DND-41 (cell line): ENCODE results near the gene ECT2L.

ENCODE experiments used
- ATAC-seq: fragments of 200-7000 bp; cut with Tn5 transposase; 3 replicates; pipeline ENCODE4 v1.9.1; 2021; ENCODE audit warnings: low read depth; ENCODE audit not compliant: insufficient read depth
- DNase-seq: peaks from one replicate; pipeline ENCODE4 v3.0.0-alpha.2; 2020
- H2AFZ ChIP-seq: 2 replicates; pipeline ENCODE4 v1.6.0; 2012; ENCODE audit warnings: low read depth, low read length
- H3K27ac ChIP-seq: 2 replicates; pipeline ENCODE4 v1.5.1; 2012; ENCODE audit warnings: low read length, inconsistent platforms
- H3K27me3 ChIP-seq: fragments of 200-600 bp; sonication (generic); 2 replicates; pipeline ENCODE4 v1.6.0; 2012; ENCODE audit warnings: low read length, mild to moderate bottlenecking, inconsistent platforms; ENCODE audit not compliant: insufficient read depth, poor library complexity
- H3K36me3 ChIP-seq: 2 replicates; pipeline ENCODE4 v1.5.1; 2012; ENCODE audit warnings: low read length, inconsistent platforms; ENCODE audit not compliant: insufficient read depth
- H3K4me1 ChIP-seq: 2 replicates; pipeline ENCODE4 v1.5.1; 2012; ENCODE audit warnings: mild to moderate bottlenecking, low read length; ENCODE audit not compliant: insufficient read depth
- H3K4me2 ChIP-seq: 2 replicates; pipeline ENCODE4 v1.6.0; 2012; ENCODE audit warnings: mild to moderate bottlenecking, moderate library complexity, low read length, inconsistent platforms; ENCODE audit not compliant: insufficient read depth
- H3K4me3 ChIP-seq, 2 experiments: fragments of 200-600 bp in 1 of 2; shearing (Covaris generic) in 1 of 2; 2 replicates each; pipeline ENCODE4 v1.5.1; 2012 to 2016; ENCODE audit warnings: inconsistent platforms in 2 of 2, low read length in 2 of 2, mild to moderate bottlenecking in 2 of 2, low read depth in 1 of 2, moderate library complexity in 1 of 2
- H3K79me2 ChIP-seq: 2 replicates; pipeline ENCODE4 v1.6.0; 2012; ENCODE audit warnings: low read length, inconsistent platforms; ENCODE audit not compliant: insufficient read depth
- H3K9ac ChIP-seq: 2 replicates; pipeline ENCODE4 v1.6.0; 2012; ENCODE audit warnings: low read depth, mild to moderate bottlenecking, inconsistent platforms, low read length, moderate library complexity
- H3K9me3 ChIP-seq: 2 replicates; pipeline ENCODE4 v1.5.1; 2012; ENCODE audit warnings: low read length, moderate library complexity, mild to moderate bottlenecking, inconsistent platforms; ENCODE audit not compliant: insufficient read depth, severe bottlenecking
- H4K20me1 ChIP-seq: 2 replicates; pipeline ENCODE4 v1.6.0; 2012; ENCODE audit warnings: low read length; ENCODE audit not compliant: insufficient read depth
- EZH2 ChIP-seq: IDR thresholded peaks from 3 replicates; pipeline ENCODE4 v1.6.1; 2012; ENCODE audit warnings: borderline replicate concordance, low read depth, mild to moderate bottlenecking, moderate library complexity, low read length, inconsistent platforms; ENCODE audit not compliant: severe bottlenecking
- TF ChIP-seq, protein P1 (sequence below): IDR thresholded peaks from 2 replicates; pipeline ENCODE4 v1.5.1; 2012; ENCODE audit warnings: borderline replicate concordance, low read length, moderate library complexity, mild to moderate bottlenecking; ENCODE audit not compliant: poor library complexity, severe bottlenecking; ENCODE audit errors: extremely low read depth

Gene ECT2L

DNA sequence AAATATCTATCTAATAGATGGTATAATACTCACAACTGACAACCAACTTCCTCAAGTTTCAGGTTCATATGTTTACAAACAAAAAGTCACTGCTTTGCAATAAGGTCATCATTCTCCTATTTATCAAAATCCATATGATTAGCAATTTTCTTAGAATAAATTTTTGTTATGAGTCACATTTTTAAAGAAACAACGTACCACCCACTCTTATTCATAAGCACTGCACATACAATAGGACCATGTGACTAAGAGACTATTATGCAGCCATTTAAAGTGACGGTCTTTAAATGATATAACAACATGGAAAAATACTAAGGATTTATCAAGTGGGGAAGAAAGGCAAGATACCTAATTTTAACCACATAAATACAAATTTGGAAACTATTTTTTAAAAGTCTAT, 152.1 kb downstream of the ECT2L start:
- DNase-seq (no peak), ATAC-seq (no peak)
- H3K79me2 ChIP-seq: peaks cover 69% of the 10 kb centered on the region
- H3K9me3 ChIP-seq: no peaks in the 10 kb centered on the region
- peaks cover 42% of the 10 kb centered on the region for H3K36me3 ChIP-seq
- H3K4me3 ChIP-seq: no peak overlapping the region
- no peak overlapping the region for H3K4me2 ChIP-seq
- peaks cover 32% of the 10 kb centered on the region; the same call in 1 of the 2 replicates for H4K20me1 ChIP-seq
- H3K4me1 ChIP-seq: no peaks in the 10 kb centered on the region
- H3K27me3 ChIP-seq: no peaks in the 10 kb centered on the region
- TF ChIP-seq, protein P1, sequence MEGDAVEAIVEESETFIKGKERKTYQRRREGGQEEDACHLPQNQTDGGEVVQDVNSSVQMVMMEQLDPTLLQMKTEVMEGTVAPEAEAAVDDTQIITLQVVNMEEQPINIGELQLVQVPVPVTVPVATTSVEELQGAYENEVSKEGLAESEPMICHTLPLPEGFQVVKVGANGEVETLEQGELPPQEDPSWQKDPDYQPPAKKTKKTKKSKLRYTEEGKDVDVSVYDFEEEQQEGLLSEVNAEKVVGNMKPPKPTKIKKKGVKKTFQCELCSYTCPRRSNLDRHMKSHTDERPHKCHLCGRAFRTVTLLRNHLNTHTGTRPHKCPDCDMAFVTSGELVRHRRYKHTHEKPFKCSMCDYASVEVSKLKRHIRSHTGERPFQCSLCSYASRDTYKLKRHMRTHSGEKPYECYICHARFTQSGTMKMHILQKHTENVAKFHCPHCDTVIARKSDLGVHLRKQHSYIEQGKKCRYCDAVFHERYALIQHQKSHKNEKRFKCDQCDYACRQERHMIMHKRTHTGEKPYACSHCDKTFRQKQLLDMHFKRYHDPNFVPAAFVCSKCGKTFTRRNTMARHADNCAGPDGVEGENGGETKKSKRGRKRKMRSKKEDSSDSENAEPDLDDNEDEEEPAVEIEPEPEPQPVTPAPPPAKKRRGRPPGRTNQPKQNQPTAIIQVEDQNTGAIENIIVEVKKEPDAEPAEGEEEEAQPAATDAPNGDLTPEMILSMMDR: no peak
- TF ChIP-seq EZH2: no peak
- no peak overlapping the region for H3K9ac ChIP-seq
- no peak overlapping the region for H2AFZ ChIP-seq
- no peak overlapping the region for H3K27ac ChIP-seq

DNA sequence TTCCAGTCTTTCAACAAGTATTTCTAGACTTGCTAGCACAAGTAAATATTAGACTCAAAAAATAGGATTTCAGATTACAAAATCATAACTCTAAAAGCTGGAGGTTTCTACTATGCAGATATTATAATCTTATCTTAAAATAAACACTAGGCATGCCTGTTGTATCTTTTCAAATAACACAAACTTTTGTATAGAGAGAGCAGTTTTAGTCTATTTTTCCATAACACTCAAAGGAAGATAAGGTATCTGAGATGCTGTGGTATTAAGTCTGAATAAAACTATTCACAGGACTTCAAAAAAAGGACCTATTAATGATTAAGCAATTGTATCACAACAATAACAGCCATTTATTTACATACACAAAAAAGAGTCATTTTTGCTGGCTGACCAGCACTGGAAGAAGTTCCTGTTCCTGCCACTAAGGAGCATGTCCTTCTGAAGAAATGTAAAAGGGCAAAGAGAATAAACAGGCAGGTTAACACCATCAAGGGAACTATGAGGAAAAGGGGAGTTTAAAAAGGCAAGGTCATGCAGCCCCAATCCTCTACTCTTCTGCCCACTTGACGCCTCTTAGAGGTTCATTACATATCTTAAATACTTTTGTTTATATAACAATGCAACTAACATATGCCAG, 152.8 kb downstream of the ECT2L start:
- Histone ChIP-seq H3K27ac (no peak overlapping the region), H3K27me3 (no peaks in the 10 kb centered on the region), H4K20me1 (peaks cover 39% of the 10 kb centered on the region; the same call in 1 of the 2 replicates), H3K36me3 (peaks cover 37% of the 10 kb centered on the region), H3K9me3 (no peaks in the 10 kb centered on the region), H3K79me2 (peaks cover 76% of the 10 kb centered on the region), H3K4me1 (no peaks in the 10 kb centered on the region), H3K4me2 (no peak overlapping the region), H2AFZ (no peak overlapping the region), H3K9ac (no peak overlapping the region), H3K4me3 (no peak overlapping the region)
- ATAC-seq (no peak), DNase-seq (no peak)
- no peak for TF ChIP-seq EZH2
- TF ChIP-seq, protein P1: no peak

DNA sequence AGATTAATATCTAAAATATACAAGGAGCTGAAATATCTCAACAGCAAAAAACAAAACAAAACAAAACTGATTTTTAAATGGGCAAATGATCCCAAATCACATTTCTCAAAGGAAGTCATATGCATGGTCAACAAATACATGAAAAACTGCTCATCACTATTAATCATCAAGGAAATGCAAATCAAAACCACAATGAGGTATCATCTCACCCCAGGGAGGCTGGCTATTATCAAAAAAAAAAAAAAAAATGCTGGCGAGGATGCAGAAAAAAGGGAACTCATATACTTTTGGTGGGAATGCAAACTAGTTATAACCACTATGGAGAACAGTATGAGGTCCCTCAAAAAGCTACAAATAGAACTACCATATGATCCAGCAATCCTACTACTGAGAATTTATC, 157.6 kb downstream of the ECT2L start:
- no peak overlapping the region for H3K9ac ChIP-seq
- H3K27ac ChIP-seq: no peak overlapping the region
- H3K4me1 ChIP-seq: peaks cover 10% of the 10 kb centered on the region
- H3K79me2 ChIP-seq: peaks cover 99% of the 10 kb centered on the region
- peaks cover 53% of the 10 kb centered on the region for H4K20me1 ChIP-seq
- no peak overlapping the region for H3K4me3 ChIP-seq
- ATAC-seq (no peak), DNase-seq (no peak)
- no peaks in the 10 kb centered on the region for H3K9me3 ChIP-seq
- no peaks in the 10 kb centered on the region for H3K36me3 ChIP-seq
- no peak overlapping the region for H2AFZ ChIP-seq
- H3K4me2 ChIP-seq: no peak overlapping the region
- TF ChIP-seq EZH2: no peak
- TF ChIP-seq, protein P1: no peak
- H3K27me3 ChIP-seq: no peaks in the 10 kb centered on the region
